Measurements from ENCODE around the gene TMEM43.

Gene TMEM43

GRCh38 chr3:14170531-14171159 lies 45.8 kb downstream of the TMEM43 start:
- DNase-seq (ENCODE audit: insufficient read length, low spot score), result no peak
- no peak for TF ChIP-seq CTCF (IDR thresholded peaks at IDR 0.05; ENCODE audit: insufficient read depth, missing control alignments)
- FAIRE-seq, result peak; percentile 66

- no peak for TF ChIP-seq CTCF (IDR thresholded peaks at IDR 0.05; ENCODE audit: insufficient read depth, missing control alignments)
- no peak for DNase-seq (ENCODE audit: insufficient read length, low spot score)
- FAIRE-seq, result no peak
These were observed 47.6 kb downstream of the TMEM43 start for GRCh38 chr3:14172496-14172895.

GRCh38 chr3:14174483-14174882 lies 49.6 kb downstream of the TMEM43 start:
- FAIRE-seq, result no peak
- no peak for TF ChIP-seq CTCF (IDR thresholded peaks at IDR 0.05; ENCODE audit: insufficient read depth, missing control alignments)
- DNase-seq (ENCODE audit: insufficient read length, low spot score), result no peak

GRCh38 chr3:14175383-14176037 lies 50.7 kb downstream of the TMEM43 start:
- FAIRE-seq, result no peak
- TF ChIP-seq CTCF (IDR thresholded peaks at IDR 0.05; ENCODE audit: insufficient read depth, missing control alignments), result no peak
- DNase-seq (ENCODE audit: insufficient read length, low spot score), result no peak

- DNase-seq (ENCODE audit: insufficient read length, low spot score), result no peak
- no peak for FAIRE-seq
- TF ChIP-seq CTCF (IDR thresholded peaks at IDR 0.05; ENCODE audit: insufficient read depth, missing control alignments), result no peak
These were observed 52.9 kb downstream of the TMEM43 start for GRCh38 chr3:14177580-14178246.

- FAIRE-seq (no peak), DNase-seq (ENCODE audit: insufficient read length, low spot score) (peak; percentile 58)
- no peak for TF ChIP-seq CTCF (IDR thresholded peaks at IDR 0.05; ENCODE audit: insufficient read depth, missing control alignments)
These were observed 53.6 kb downstream of the TMEM43 start, which contains the start of the genes LSM3 and XPC for GRCh38 chr3:14178247-14179113. LSM3 (plus strand) TSS chr3:14178817; CDS start chr3:14178861, 44 bp downstream. XPC (minus strand) TSS chr3:14178601; CDS start chr3:14178568, 33 bp downstream.
